ENCODE results near the gene TMEM120B.
"Not testable (repeated sequence)": the region's sequence is repeated elsewhere in the genome, so short reads cannot be mapped to it uniquely, and the experiment has no call there.

Gene TMEM120B

DNA sequence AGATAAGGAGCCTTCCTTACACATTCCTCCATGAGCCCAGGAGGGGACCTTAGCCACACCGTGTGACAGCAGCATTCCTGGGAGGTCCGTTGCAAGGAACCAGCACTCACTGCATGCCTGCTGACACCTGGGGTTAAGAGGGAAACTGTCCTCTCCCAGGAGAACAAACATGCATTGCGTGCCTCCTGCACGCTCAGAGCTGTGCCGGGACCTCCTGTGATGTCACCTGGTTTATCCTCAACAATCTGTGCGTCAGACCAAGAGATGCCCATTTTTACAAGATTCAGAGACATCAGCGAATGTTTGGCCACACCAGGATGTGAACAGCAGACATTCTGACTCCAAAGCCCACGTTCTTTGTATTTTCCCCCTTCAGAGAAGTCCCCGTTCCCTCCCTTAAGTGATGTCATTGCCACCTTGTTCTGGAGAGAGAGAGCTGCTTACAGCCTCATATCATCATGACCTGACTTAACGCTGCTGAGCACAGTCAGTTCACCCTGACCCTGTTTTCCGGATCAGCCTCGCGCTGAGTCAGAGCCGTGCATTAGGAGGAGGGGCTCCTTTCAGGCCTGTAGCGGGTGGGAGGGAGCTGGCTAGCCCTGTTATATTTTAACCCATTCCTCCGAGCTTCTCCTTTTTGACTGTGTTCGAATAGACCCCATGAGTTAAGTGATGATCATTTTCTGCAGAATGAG, 36.2 kb downstream of the TMEM120B start:
- no peak for DNase-seq

DNA sequence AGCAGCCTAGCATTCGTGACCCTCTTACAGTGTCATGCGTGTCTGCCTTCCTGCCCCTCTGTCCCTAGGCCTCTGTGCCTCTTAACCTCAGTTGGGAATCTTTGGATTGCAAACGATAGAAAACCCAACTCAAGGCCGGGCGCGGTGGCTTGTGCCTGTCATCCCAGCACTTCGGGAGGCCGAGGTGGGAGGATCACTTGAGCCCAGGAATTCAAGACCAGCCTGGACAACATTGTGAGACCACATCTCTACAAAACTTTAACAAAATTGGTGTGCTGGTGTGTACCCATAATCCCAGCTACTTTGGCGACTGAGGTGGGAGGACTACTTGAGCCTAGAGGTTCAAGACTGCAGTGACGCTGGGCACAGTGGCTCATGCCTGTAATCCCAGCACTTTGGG, 36.7 kb downstream of the TMEM120B start:
- no peak for DNase-seq

DNA sequence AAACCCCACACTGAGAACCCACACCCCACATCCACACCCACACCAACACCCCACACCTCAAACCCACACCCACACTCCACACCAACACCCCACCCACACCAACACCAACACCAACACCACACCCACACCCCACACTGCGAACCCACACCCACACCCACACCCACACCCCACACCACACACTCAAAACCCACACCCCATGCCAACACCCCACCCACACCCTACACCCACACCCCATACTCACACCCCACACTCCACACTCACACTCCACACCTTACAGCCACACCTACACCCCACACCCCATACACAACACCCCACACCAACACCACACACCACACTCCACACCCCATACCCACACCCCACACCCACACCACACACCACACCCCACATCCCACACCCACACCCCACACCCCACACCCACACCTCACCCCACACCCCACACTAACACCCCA, 38.0 kb downstream of the TMEM120B start:
- no peak for DNase-seq

DNA sequence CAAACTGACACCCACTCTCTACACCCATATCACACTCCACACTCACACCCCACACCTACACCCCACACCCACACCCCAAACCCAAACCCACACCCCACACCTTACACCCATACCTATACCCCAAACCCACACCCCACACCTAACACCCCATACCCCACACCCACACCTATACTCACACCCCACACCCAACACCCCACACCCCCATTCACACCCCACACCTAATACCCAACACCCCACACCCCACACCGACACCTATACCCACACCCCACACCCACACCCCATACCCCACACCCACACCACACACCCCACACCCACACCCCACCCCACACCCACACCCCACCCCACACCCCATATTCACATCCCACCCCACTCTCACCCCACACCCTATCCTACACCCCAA, 38.5 kb downstream of the TMEM120B start:
- no peak for DNase-seq

DNA sequence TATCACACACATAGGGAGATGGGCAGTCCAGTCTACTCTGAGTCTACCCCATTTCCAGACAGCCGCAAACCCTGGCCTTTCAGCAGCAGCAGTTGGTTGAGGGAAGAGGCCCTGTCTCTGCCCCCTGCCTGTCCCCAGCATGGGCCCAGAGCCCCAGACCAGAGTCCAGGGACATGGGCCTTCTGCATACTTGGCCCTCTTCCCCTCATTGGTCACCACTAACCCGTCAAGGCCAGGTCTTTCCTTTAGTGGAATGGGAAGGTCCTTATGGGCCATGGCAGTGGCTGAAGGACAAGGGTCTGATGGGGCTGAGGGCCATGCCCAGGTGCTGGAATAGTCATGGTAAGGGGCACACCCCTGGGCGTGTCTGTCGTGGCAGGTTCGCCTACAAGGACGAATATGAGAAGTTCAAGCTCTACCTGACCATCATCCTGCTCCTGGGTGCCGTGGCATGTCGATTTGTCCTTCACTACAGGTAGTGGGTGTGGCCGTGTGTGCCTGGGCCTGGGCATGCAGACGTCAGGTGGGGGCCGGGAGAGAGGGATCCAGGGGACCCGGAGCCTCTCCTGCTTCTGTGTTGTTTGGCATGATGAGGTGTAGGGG, 39.3 kb downstream of the TMEM120B start:
- DNase-seq = no peak

DNA sequence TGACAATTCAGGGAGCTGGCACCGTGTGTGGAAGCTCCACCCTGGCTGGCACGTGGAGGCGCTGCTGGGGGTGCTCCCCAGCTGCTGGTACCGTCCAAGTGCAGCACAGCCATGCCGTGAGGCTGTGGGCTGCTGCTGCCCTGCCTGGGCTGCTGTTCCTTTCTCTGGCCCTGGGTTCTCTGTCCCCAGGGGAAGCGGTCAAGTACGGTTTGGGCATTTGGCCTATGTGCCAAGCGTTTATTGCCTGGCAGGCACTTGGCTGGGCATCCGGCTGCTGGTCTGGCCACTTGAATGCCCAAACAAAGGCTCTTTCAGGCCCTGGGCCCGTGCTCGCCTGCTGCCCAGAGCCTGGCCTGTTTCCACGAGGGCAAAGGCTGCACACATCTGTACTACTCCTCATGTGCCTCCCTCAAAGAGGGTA, 41.3 kb downstream of the TMEM120B start:
- no peak for DNase-seq

DNA sequence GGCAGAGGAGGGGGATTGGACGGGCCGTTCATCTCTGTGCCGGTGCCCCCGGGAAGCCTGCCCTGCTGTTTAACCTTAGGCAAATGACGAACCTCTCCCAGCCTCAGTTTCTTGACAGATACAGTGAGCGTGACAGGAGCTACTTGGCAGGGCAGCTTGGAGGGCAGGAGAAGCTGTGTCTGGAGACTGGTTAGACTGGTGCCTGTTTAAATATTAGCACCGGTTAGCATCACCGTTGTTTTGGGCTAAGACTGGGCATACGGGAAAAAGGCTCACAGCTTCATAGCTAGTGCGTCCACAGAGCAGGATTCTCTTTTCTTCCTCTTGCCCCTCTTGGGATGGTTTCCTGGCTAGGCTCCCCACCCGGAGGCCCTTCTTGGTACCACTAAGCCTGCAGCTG, 42.3 kb downstream of the TMEM120B start:
- DNase-seq = no peak

DNA sequence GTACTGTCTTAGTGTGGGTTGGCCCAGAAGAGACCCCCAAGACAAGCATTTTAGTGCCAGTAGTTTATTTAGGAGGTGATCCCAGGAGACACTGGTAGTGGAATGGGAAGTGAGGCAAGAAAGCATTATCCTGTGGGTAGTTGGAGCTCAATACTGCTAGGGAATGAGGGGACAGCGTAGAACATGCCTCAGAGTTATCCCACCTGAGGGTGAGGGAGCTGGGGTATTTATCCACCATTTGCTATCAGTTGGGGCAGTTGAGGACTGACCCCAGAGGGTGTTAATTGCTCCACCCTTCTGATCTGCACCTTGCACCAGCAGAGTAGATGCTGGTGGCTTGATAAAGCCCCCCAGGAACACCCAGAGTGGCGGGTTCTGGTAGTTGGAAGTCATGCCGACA, 43.0 kb downstream of the TMEM120B start:
- no peak for DNase-seq

DNA sequence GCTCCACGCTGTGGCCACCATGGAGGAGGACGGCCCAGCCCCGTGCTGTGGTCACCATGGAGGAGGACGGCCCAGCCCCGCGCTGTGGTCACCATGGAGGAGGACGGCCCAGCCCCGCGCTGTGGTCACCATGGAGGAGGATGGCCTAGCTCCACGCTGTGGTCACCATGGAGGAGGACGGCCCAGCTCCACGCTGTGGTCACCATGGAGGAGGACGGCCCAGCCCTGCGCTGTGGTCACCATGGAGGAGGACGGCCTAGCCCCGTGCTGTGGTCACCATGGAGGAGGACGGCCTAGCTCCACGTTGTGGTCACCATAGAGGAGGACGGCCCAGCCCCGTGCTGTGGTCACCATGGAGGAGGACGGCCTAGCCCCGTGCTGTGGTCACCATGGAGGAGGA, 46.0 kb downstream of the TMEM120B start:
- not testable (repeated sequence) for DNase-seq

DNA sequence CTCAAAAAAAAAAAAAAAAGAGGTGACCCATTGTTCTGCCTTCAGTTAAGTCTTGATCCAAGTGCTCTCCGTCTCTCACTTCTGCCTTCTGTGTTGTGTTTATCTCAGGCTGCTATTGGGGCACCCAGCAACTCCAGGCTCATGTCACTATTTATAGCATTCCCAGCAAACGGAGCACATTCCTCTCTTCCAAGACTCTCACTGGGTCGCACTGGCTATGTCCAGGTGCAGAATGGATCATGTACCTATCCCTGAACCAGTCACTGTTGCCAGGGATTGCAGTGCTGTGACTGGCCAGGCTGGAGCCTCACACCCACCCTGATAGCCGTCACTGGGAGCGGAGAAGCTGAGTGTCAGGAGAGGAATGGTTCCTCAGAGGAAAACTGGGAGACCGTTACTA, 49.7 kb downstream of the TMEM120B start:
- DNase-seq = no peak

DNA sequence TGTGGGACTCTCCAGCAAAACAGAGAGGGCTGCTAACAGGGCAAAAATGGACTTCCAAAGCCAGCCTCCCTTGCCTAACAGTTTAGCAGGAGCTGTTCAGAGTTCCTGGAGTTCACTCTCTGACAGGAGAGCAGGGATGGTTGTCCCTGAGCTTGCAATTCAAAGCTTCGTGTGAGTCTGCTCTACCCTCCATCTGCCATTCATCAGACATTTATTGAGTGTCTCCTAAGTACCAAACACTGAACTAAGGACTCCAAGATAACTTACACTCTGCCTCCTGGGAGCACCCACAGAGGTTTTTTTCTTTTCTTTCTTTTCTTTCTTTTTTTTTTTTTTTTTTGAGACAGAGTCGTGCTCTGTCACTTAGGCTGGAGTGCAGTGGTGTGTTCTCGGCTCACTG, 52.3 kb downstream of the TMEM120B start:
- DNase-seq = no peak

DNA sequence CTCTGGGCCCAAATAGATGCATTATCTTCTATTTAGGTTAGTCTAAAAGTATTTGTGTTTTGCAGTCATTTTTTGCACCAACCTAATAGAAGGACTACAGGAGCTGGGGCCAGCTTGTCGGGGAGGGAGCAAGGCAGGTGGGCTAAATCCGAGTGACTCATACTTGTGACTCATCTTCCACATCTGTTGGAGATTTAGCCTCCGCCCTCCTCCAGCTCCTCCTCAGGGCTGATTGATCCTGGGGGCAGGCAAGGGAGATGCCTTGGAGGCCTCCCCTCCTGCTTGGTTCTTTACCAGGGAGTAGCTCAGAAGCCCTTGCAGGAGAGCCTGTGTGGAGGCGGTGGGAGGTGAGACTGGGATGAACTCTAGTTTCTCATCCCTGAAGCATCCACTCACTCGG, 53.0 kb downstream of the TMEM120B start:
- DNase-seq = no peak

DNA sequence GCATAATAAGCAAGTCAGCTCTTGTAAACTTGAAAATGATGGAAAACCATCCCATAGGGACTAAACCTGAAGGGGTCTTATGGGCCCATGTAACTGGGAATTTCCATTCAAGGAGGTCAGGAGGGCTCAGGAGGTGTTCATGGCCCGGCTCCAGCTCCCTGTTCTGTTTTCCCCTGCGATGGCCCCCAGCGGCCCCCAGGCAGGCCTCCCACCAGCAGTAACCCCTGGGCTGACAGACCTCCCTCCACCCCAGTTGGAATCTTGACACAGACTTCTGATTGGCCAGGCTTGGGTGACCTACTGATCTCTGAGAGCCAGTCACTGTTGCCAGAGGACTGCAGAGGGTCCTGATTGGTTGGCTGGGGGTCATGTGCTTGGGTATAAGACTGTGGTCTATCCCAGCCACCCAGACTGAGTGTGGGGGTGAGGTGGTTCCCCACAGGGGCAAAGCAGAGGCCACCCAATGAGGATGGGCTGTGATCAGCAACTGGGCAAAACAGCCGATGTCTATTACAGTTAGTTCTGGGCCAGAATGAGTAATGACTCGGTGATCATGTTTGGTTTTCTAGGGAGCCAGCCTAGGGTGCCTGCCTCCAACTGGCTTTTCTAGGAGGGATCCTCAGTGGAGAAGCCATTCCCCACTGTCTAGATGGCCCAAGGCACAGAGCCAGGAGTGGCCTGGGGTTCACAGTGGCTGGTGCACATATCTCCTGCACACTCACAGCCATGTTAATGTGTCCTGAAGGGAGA, 53.9 kb downstream of the TMEM120B start:
- DNase-seq = no peak

DNA sequence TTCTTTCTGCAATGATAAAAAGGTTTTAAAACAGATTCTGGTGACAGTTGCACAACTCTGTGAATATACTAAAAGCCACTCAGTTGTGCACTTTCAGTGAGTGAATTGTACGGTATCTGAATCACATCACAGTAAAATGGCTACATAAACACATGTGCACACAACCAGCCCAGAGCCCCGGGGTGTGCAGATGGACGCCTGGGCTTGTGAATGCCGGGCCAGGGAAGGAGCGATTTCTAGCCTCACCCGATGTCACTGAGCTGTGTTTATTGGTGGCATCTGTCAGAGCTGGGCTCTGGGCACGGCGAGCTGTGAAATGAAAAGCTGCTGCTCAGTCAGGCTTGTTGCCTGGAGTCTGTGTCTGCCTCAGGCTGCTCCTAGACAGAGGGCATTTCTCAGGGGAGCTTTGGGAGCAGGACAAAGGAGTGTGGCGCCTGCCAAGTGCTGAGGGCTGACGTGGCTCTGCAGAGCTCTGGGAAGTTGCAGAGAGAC, 55.0 kb downstream of the TMEM120B start:
- no peak for DNase-seq

DNA sequence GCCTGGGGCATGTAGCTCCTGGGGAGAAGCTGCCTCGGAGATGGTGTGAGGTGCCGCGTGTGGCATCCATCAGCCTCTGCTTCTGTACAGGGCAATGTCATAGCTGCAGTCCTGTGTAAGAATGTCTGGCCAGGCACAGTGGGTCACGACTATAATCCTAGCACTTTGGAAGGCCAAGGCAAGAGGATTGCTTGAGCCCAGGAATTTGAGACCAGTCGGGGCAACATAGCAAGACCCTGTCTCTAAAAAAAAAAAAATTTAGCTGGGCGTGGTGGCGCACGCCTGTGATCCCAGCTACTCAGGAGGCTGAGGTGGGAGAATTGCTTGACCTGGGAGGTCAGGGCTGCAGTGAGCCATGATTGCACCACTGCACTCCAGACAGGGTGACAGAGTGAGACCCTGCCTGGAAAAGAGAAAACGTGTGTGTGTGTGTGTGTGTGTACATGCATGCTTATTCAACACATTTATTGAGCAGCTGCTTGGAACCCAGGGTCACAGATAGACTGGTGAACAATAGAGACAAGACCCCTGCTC, 56.8 kb downstream of the TMEM120B start:
- DNase-seq = no peak

DNA sequence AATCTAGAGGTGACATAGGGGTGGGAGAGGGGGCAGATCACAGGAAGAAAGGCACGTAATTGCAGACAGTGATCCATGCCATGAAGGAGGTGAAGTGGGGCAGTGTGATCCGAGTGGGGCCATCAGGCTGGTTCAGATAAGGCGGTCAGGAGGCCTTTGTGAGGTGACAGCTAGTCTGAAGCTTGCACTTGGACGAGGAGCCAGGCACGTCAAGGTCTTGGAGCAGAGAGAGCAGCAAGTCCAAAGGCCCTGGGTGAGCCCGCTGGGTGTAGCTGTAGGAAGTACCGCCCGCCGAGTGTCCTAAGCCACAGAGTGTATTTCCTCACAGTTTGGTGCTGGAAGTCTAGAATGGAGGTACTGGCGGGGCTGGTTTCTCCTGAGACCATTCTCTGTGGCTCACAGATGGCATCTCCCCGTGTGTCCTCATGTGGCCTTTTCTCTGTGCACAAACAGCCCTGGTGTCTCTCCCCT, 57.3 kb downstream of the TMEM120B start:
- no peak for DNase-seq

DNA sequence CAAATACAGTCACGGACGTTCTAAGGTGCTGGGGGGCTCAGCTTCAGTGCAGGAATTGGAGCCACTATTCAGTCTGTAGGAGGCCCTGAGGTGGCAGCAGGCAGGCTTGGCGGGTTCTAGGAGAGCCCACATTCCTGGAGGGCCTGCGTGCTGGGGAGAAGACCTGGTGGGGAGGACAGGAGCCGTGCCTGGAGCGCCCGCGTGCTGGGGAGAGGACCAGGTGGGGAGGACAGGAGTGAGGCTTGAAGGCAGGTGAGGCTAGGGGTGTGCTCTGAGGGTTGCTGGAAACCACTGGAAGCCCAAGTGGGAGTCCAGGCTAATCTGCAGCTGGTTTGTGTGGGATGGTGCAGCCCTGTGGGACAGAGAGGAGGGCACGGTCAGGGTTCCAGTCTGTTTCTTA, 57.8 kb downstream of the TMEM120B start:
- DNase-seq = no peak

DNA sequence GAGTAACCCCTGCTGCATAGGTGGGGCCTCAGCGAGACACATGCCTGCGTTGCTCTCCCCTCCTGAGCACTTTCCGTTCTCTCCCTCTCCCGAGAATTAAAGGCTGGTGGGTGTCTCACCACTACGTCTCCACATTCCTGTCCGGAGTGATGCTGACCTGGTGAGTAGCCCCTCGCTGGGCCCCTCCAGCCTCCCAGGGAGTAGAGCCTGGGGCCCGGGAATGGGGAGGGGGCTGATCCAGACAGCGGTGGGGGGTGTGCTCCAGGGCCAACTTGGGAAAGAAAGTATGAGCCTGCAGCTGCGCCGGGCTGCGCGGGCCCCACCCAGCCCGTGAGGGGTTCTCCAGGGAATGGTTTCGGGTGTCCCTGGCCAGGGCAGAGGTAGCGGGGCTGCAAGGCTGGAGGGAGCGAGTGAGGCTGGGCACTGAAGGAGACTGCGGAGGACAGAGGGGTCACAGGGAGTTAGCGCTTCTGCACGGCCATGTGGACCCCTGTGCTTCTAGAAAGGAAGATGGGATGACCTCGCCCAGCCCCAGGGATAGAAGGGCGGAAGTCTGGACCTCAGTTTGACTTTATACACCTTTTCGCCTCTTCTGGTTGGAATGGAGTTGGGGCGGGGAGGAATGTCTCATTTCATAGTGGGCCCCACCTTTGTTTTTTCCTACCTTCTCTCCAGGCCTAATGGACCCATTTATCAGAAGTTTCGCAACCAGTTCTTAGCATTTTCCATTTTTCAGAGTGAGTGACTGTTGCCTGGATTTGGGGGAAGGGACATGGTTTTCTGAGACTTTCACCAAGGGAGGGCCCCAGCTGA, 58.5 kb downstream of the TMEM120B start:
- DNase-seq = no peak

DNA sequence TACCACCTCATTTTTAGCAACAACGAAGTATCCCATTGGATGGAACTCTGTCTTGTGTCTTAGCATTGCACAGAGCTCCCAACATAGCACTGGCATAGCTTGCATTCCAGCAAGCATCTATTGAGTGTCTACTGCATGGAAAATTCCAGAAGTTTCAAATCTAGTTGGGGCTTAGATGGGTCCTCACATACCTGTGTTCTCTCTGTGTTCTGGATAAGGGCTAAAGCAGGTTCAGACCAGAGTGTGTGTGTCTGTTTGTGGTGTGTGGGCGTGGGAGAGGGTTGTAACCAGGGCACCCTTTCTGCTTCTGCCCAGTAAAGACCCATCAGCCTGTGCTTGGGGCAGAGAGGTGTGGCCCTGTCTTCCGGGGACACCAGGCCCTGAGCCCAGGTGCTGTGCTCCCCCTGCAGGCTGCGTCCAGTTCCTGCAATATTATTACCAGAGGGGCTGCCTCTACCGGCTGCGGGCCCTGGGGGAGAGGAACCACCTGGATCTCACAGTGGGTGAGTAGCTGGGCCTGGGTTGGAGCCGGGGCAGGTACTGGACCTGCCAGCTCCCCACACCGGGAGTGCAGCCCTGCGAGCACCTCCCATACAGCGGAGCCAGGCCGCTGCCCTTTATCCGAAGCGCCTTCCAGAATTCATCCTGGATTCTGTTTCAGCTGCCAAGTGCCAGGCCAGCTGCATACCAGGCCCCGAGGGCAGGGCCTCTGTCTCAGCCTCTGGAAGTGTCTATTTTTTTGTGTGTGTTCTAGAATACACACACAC, 60.6 kb downstream of the TMEM120B start:
- DNase-seq = peak; percentile 82 to 85

DNA sequence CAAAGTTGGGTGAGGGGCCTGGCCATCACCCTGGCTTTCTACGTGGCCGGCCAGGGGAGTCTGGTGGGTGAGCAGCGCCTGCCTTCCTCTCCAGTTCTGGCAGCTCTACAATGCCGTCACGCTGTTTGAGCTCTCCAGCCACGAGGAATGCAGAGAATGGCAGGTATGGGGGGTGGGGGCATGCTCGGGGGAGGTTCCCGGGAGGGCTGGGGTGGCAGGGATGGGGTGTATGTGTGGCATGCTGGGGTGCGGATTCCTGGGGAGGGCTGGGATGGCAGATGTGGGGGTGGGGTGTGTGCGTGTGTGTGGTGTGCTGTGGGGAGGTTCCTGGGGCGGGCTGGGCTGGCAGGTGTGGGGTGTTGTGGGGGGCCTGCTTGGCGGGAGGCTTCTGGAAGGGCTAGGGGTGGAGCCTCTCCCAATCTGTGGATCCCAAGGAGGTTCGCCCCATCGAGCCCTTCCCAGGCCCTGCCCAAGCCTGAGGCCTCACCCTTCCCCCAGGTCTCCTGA, 62.5 kb downstream of the TMEM120B start:
- DNase-seq = no peak

DNA sequence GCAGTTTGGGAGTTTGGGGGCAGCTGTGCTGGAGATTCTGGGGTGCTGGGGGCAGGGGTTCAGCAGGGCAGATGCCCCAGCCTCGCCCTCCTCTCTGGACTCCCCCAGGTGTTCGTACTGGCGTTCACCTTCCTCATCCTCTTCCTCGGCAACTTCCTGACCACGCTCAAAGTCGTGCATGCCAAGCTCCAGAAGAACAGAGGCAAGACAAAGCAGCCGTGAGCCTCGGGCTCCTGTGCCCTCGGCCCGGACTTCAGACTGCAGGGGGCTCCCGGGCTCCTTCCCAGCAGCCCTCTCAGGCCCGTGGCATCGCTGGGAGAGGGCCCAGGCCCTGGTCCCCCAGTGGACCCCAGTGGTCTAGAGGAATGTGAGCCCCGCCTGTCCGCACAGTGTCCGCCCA, 62.9 kb downstream of the TMEM120B start:
- no peak for DNase-seq
